ENCODE measurements around the gene ATP5F1D. TPM values are rescaled to one million over a fixed set of nuclear protein-coding genes. Genes with fewer than 3 reads are reported as not detected.
"Not testable (repeated sequence)": the region's sequence is repeated elsewhere in the genome, so short reads cannot be mapped to it uniquely, and the experiment has no call there.

The ATP5F1D gene
- 100 to 1,000 TPM; 175 to 177 TPM for total RNA-seq

DNA sequence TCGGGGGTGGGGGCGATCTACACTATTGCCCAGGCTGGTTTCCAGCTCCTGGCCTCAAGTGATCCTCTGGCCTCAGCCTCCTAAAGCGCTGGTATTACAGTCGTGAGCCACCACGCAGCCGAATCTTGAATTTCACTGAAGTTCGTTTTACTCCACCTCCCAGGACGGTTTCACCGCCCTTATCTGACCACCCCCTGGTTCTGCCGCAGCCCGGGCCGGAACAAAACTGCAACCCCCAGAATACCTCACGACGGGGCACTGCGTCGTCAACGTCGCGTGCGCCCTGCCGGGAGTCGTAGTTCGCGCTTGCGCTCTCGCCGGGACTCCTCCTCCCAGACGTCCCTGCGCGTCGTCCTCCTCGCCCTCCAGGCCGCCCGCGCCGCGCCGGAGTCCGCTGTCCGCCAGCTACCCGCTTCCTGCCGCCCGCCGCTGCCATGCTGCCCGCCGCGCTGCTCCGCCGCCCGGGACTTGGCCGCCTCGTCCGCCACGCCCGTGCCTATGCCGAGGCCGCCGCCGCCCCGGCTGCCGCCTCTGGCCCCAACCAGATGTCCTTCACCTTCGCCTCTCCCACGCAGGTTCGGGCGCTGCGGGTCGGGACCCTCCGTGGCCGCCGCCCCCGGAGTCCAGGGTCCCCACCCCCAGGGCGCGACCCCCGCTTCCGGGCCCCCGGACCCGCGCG is at the start of gene ATP5F1D:
Gene ATP5F1D (plus strand): TSS at position 335 of the 679 bp plus-strand sequence. CDS start 100 bp downstream, at position 435.
- DNase-seq, result peak; percentile 95
- Mint-ChIP-seq H3K27me3 (peaks cover 6% of the 10 kb centered on the region), H3K9me3 (no peaks in the 10 kb centered on the region), H3K4me1 (peaks cover 28% of the 10 kb centered on the region), H3K36me3 (peaks cover 2% of the 10 kb centered on the region), H3K27ac (peak within 1 kb of the TSS; percentile 90), H3K4me3 (peak within 1 kb of the TSS; percentile 90)

GRCh38 chr19:1199531-1199930 is 42.0 kb upstream of the ATP5F1D start:
- H3K9me3 Mint-ChIP-seq, result no peaks in the 10 kb centered on the region
- no peaks in the 10 kb centered on the region for H3K27me3 Mint-ChIP-seq
- DNase-seq, result no peak
- peaks cover 12% of the 10 kb centered on the region for H3K4me1 Mint-ChIP-seq
- H3K4me3 Mint-ChIP-seq, result no peak overlapping the region
- H3K27ac Mint-ChIP-seq, result no peak overlapping the region
- H3K36me3 Mint-ChIP-seq, result no peaks in the 10 kb centered on the region

GRCh38 chr19:1200614-1201013 is 40.9 kb upstream of the ATP5F1D start:
- DNase-seq, H3K36me3 Mint-ChIP-seq, H3K27me3 Mint-ChIP-seq, H3K4me3 Mint-ChIP-seq, H3K27ac Mint-ChIP-seq, H3K9me3 Mint-ChIP-seq: not testable (repeated sequence)
- peaks cover 12% of the 10 kb centered on the region for H3K4me1 Mint-ChIP-seq

DNA sequence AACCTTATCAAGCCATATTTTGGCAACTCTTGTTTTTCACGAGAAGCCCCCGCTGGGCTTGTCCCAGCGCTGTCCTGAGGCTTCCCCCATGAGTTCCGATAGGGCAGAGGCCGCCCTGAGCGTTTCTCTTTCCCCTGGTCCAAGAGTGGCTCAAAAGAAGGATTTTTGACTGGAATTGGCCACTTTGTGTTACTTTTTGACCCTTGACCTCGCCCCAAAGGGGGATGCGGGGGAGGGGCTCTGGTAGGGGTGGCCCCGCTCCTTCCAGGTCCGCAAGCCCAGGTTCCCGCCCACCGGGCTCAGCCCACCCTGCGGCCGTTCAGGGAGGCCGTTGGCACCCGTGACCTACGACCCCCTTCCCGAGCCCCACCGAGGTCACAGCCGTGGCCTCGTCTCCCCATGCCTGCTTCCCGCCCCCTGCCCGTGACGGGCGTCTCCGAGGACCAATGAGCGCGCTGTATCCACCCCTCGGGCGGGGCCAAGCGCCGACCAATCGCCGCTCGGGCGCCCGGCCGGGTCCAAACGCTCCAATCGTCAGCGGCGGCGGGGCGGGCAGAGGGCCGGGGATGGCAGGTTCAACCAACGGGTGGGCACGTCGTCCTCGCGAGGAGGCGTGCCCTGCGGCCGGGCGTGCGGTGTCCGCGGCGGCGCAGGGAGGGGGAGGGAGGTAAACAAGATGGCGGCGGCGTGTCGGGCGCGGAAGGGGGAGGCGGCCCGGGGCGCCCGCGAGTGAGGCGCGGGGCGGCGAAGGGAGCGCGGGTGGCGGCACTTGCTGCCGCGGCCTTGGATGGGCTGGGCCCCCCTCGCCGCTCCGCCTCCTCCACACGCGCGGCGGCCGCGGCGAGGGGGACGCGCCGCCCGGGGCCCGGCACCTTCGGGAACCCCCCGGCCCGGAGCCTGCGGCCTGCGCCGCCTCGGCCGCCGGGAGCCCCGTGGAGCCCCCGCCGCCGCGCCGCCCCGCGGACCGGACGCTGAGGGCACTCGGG is 36.1 kb upstream of the ATP5F1D start, which contains the start of gene STK11:
Gene STK11 (plus strand): TSS at position 665 of the 986 bp plus-strand sequence. CDS start 1,136 bp downstream, outside the sequence.
- peak; percentile 100 for DNase-seq
- Mint-ChIP-seq H3K9me3 (no peaks in the 10 kb centered on the region), H3K4me3 (peak within 1 kb of the TSS; percentile 93), H3K4me1 (peaks cover 28% of the 10 kb centered on the region), H3K27ac (peak within 1 kb of the TSS; percentile 84), H3K27me3 (no peaks in the 10 kb centered on the region), H3K36me3 (peaks cover 22% of the 10 kb centered on the region)

- Mint-ChIP-seq H3K27ac (peak overlapping the region; percentile 84), H3K36me3 (peaks cover 26% of the 10 kb centered on the region), H3K4me1 (peaks cover 32% of the 10 kb centered on the region), H3K27me3 (no peaks in the 10 kb centered on the region), H3K9me3 (no peaks in the 10 kb centered on the region), H3K4me3 (peak overlapping the region; percentile 93)
- no peak for DNase-seq
Measured at GRCh38 chr19:1206150-1206863, 35.2 kb upstream of the ATP5F1D start.

- Mint-ChIP-seq H3K27ac (peak overlapping the region; percentile 84), H3K4me3 (peak overlapping the region; percentile 93), H3K36me3 (peaks cover 26% of the 10 kb centered on the region), H3K9me3 (no peaks in the 10 kb centered on the region), H3K4me1 (peaks cover 32% of the 10 kb centered on the region), H3K27me3 (no peaks in the 10 kb centered on the region)
- peak; percentile 35 for DNase-seq
Measured at GRCh38 chr19:1206864-1207450, 34.6 kb upstream of the ATP5F1D start.

DNA sequence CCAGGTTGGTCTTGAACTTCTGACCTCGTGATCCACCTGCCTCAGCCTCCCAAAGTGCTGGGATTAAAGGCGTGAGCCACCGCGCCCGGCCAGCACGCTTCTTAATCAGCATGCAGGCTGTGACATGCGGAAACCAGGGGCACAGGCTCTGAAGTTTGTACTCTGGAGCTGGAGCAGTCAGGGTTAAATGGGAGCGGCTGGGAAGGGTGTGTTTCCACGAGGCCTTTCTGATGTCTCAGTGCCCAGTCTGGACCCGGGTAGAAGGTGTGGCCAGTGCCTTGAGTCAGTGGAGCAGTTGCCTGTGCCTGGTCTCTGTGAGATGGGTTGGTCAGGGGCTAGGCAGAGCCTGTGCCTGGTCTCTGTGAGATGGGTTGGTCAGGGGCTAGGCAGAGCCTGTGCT is 32.7 kb upstream of the ATP5F1D start:
- H3K27ac Mint-ChIP-seq, H3K9me3 Mint-ChIP-seq, DNase-seq, H3K27me3 Mint-ChIP-seq: not testable (repeated sequence)
- Mint-ChIP-seq H3K36me3 (peaks cover 32% of the 10 kb centered on the region), H3K4me3 (peak overlapping the region; percentile 32), H3K4me1 (peaks cover 31% of the 10 kb centered on the region)

- Mint-ChIP-seq H3K36me3 (peaks cover 35% of the 10 kb centered on the region), H3K4me3 (no peak overlapping the region), H3K27ac (no peak overlapping the region)
Measured at GRCh38 chr19:1210227-1210538, 31.4 kb upstream of the ATP5F1D start.

GRCh38 chr19:1211494-1212234 is 29.9 kb upstream of the ATP5F1D start:
- Mint-ChIP-seq H3K27ac (no peak overlapping the region), H3K4me1 (peaks cover 32% of the 10 kb centered on the region)

More at GRCh38 chr19:1210227-1210538, 31.4 kb upstream of the ATP5F1D start:
- no peaks in the 10 kb centered on the region for H3K27me3 Mint-ChIP-seq
- no peak for DNase-seq
- peaks cover 32% of the 10 kb centered on the region for H3K4me1 Mint-ChIP-seq
- H3K9me3 Mint-ChIP-seq, result no peaks in the 10 kb centered on the region

GRCh38 chr19:1213391-1214286 is 27.9 kb upstream of the ATP5F1D start:
- DNase-seq, result peak; percentile 55

More at GRCh38 chr19:1211494-1212234, 29.9 kb upstream of the ATP5F1D start:
- no peak for DNase-seq
- Mint-ChIP-seq H3K36me3 (peaks cover 33% of the 10 kb centered on the region), H3K9me3 (no peaks in the 10 kb centered on the region), H3K4me3 (no peak overlapping the region), H3K27me3 (no peaks in the 10 kb centered on the region)

GRCh38 chr19:1214299-1214861 is 27.2 kb upstream of the ATP5F1D start:
- Mint-ChIP-seq H3K4me1 (peaks cover 23% of the 10 kb centered on the region), H3K36me3 (peaks cover 18% of the 10 kb centered on the region), H3K27me3 (no peaks in the 10 kb centered on the region), H3K27ac (peak overlapping the region; percentile 94), H3K4me3 (no peak overlapping the region), H3K9me3 (no peaks in the 10 kb centered on the region)
- no peak for DNase-seq

More at GRCh38 chr19:1213391-1214286, 27.9 kb upstream of the ATP5F1D start:
- Mint-ChIP-seq H3K36me3 (peaks cover 18% of the 10 kb centered on the region), H3K4me1 (peaks cover 23% of the 10 kb centered on the region), H3K27me3 (no peaks in the 10 kb centered on the region), H3K4me3 (peak overlapping the region; percentile 76), H3K27ac (peak overlapping the region; percentile 94), H3K9me3 (no peaks in the 10 kb centered on the region)

- DNase-seq, result no peak
- H3K36me3 Mint-ChIP-seq, result peaks cover 14% of the 10 kb centered on the region
- no peaks in the 10 kb centered on the region for H3K9me3 Mint-ChIP-seq
- H3K4me3 Mint-ChIP-seq, result no peak overlapping the region
- no peaks in the 10 kb centered on the region for H3K27me3 Mint-ChIP-seq
- H3K4me1 Mint-ChIP-seq, result peaks cover 20% of the 10 kb centered on the region
- H3K27ac Mint-ChIP-seq, result no peak overlapping the region
Measured at GRCh38 chr19:1214862-1215731, 26.5 kb upstream of the ATP5F1D start.

All from activated naive CD8-positive, alpha-beta T cell treated with anti-CD3 and anti-CD28 coated beads for 36 hours (primary cell).